Gastroesophageal sphincter (tissue), 3 donors: Measurements from ENCODE around the gene MYL12B.

ENCODE experiments used
- EP300 ChIP-seq: sonication (generic); formaldehyde crosslinking; IDR thresholded peaks from one replicate; pipeline ENCODE4 v1.6.1; 2017; ENCODE audit warnings: antibody characterized with exemption, mild to moderate bottlenecking
- POLR2A ChIP-seq, 2 donors: fragments of 450-650 bp; IDR thresholded peaks; one replicate each; pipeline ENCODE4 v1.6.1; 2017; ENCODE audit warnings: antibody characterized with exemption in 2 of 2, mild to moderate bottlenecking in 2 of 2, moderate library complexity in 1 of 2
- POLR2AphosphoS5 ChIP-seq: sonication (generic); formaldehyde crosslinking; IDR thresholded peaks from one replicate; pipeline ENCODE4 v1.6.1; 2017; ENCODE audit warnings: antibody characterized with exemption
- TF ChIP-seq, protein P1 (sequence below), 4 experiments: fragments of 200-600 bp in 2 of 4; fragments of 450-650 bp in 2 of 4; sonication (generic) in 1 of 4; IDR thresholded peaks; one replicate each; pipeline ENCODE4 v1.5.1; 2017 to 2019; ENCODE audit warnings: antibody characterized with exemption in 4 of 4, mild to moderate bottlenecking in 2 of 4, moderate library complexity in 2 of 4

DNA sequence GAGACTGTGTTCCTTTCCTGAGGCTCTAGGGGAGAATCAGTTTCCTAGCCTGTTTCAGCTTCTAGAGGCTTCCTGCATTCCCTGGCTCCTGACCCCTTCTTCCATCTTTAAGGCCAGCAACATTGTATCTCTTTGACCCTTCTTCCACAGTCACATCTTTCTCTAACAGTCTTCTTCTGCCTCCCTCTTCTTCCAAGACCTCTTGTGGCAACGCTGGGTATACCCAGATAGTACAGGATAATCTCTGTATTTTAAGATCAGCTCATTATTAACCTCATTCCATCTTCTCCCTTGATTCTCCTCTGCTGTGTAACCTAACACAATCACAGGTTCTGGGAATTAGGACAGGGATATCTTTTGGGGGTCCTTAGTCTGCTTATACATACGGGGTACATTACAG is 23.2 kb upstream of the MYL12B start:
- TF ChIP-seq, protein P1, sequence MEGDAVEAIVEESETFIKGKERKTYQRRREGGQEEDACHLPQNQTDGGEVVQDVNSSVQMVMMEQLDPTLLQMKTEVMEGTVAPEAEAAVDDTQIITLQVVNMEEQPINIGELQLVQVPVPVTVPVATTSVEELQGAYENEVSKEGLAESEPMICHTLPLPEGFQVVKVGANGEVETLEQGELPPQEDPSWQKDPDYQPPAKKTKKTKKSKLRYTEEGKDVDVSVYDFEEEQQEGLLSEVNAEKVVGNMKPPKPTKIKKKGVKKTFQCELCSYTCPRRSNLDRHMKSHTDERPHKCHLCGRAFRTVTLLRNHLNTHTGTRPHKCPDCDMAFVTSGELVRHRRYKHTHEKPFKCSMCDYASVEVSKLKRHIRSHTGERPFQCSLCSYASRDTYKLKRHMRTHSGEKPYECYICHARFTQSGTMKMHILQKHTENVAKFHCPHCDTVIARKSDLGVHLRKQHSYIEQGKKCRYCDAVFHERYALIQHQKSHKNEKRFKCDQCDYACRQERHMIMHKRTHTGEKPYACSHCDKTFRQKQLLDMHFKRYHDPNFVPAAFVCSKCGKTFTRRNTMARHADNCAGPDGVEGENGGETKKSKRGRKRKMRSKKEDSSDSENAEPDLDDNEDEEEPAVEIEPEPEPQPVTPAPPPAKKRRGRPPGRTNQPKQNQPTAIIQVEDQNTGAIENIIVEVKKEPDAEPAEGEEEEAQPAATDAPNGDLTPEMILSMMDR (IDR thresholded peaks at IDR 0.05), result no peak
- TF ChIP-seq POLR2AphosphoS5 (no peak), POLR2A (IDR thresholded peaks at IDR 0.05) (no peak), EP300 (no peak)
